H1 (cell line): ENCODE data around the gene ZNF48. TPM values are rescaled to one million over a fixed set of nuclear protein-coding genes. Genes with fewer than 3 reads are reported as not detected.

Experiments used
- CTCF ChIA-PET: fragments of 300-600 bp; sonication (Branson Sonifier 250); formaldehyde crosslinking; loops from one replicate; lab custom pipeline; 2021; ENCODE audit not compliant: partially characterized antibody; lab: Charles Lee
- POLR2A ChIA-PET: fragments of 300-600 bp; sonication (Branson Sonifier 250); formaldehyde crosslinking; loops from one replicate; lab custom pipeline; 2021; ENCODE audit warnings: inconsistent platforms; ENCODE audit not compliant: partially characterized antibody; lab: Charles Lee
- DNase-seq, 2 experiments: peaks; one replicate each; pipeline versions ENCODE4 v3.0.0 to v3.0.0-alpha.2; 2010 to 2022; ENCODE audit warnings: low spot score in 2 of 2, low read depth in 1 of 2, mixed read lengths in 1 of 2
- FAIRE-seq: peaks from 2 replicates; lab custom pipeline; 2011; peaks lifted over from hg19 to GRCh38; lab: Jason Lieb, UNC
- H2AFZ ChIP-seq: 2 replicates; pipeline ENCODE4 v1.8.1; 2012; ENCODE audit warnings: low read length, inconsistent platforms
- H2AK5ac ChIP-seq: 2 replicates; pipeline ENCODE4 v1.6.1; 2013; ENCODE audit warnings: low read depth, low read length
- H2BK120ac ChIP-seq: replicated peaks from 2 replicates; pipeline ENCODE3; 2013; ENCODE audit warnings: low read depth, low read length, inconsistent platforms
- H2BK12ac ChIP-seq: 2 replicates; pipeline ENCODE4 v1.6.1; 2013; ENCODE audit warnings: low read depth, low read length
- H2BK15ac ChIP-seq: 2 replicates; pipeline ENCODE4 v1.6.1; 2013; ENCODE audit warnings: low read length
- H2BK20ac ChIP-seq: 2 replicates; pipeline ENCODE4 v1.6.1; 2013; ENCODE audit warnings: low read length
- H2BK5ac ChIP-seq: 2 replicates; pipeline ENCODE4 v1.6.1; 2013; ENCODE audit warnings: low read depth, low read length
- H3K14ac ChIP-seq: 2 replicates; pipeline ENCODE4 v1.6.1; 2013; ENCODE audit warnings: inconsistent platforms; ENCODE audit not compliant: insufficient read length
- H3K18ac ChIP-seq: 2 replicates; pipeline ENCODE4 v1.6.1; 2013; ENCODE audit warnings: low read length; ENCODE audit errors: extremely low read depth
- H3K23ac ChIP-seq: 2 replicates; pipeline ENCODE4 v1.6.1; 2013; ENCODE audit warnings: inconsistent platforms; ENCODE audit not compliant: insufficient read length
- H3K23me2 ChIP-seq: 2 replicates; pipeline ENCODE4 v1.6.1; 2013; ENCODE audit warnings: low read depth, low read length
- H3K27ac ChIP-seq: 2 replicates; pipeline ENCODE4 v1.6.1; 2011; ENCODE audit warnings: low read depth, low read length, inconsistent platforms
- H3K27me3 ChIP-seq, 4 experiments: replicated peaks in 1 of 4; 1 replicate in 1 of 4; 2 replicates in 3 of 4; pipeline versions ENCODE4 v1.6.1 to v1.8.1; 2011 to 2013; ENCODE audit warnings: low read length in 3 of 4, mild to moderate bottlenecking in 3 of 4, inconsistent platforms in 2 of 4, mixed read lengths in 2 of 4, moderate library complexity in 1 of 4; ENCODE audit not compliant: control insufficient read depth in 3 of 4, insufficient read depth in 3 of 4; ENCODE audit errors: extremely low read depth in 1 of 4
- H3K36me3 ChIP-seq, 4 experiments: 2 replicates each; pipeline versions ENCODE4 v1.6.1 to v1.8.1; 2011 to 2013; ENCODE audit warnings: mild to moderate bottlenecking in 4 of 4, low read length in 3 of 4, moderate library complexity in 2 of 4, control low read depth in 1 of 4, inconsistent platforms in 1 of 4; ENCODE audit not compliant: insufficient read depth in 4 of 4, control insufficient read depth in 2 of 4
- H3K4ac ChIP-seq: replicated peaks from 2 replicates; pipeline ENCODE3; 2013; ENCODE audit warnings: low read length, low read depth, mixed read lengths, inconsistent platforms; ENCODE audit not compliant: insufficient read length
- H3K4me1 ChIP-seq, 4 experiments: replicated peaks in 1 of 4; 1 replicate in 1 of 4; 2 replicates in 3 of 4; pipeline versions ENCODE4 v1.6.1 to v1.8.1; 2011 to 2013; ENCODE audit warnings: low read length in 3 of 4, inconsistent platforms in 2 of 4, mixed read lengths in 1 of 4; ENCODE audit not compliant: insufficient read depth in 4 of 4, control insufficient read depth in 3 of 4
- H3K4me2 ChIP-seq, 2 experiments: 2 replicates each; pipeline versions ENCODE4 v1.6.1 to v1.8.1; 2011 to 2013; ENCODE audit warnings: low read depth in 2 of 2, low read length in 2 of 2, control low read depth in 1 of 2, inconsistent platforms in 1 of 2, mild to moderate bottlenecking in 1 of 2; ENCODE audit not compliant: insufficient read depth in 1 of 2
- H3K4me3 ChIP-seq, 4 experiments: fragments of 200-600, 300-600 bp in 1 of 4; sonication (generic), shearing (Covaris generic), sonication (Bioruptor Twin) in 1 of 4; 2 replicates each; pipeline versions ENCODE4 v1.5.1 to v1.8.1; 2011 to 2016; ENCODE audit warnings: low read length in 4 of 4, low read depth in 3 of 4, control low read depth in 2 of 4, inconsistent platforms in 2 of 4, mild to moderate bottlenecking in 2 of 4, mixed read lengths in 1 of 4, moderate library complexity in 1 of 4; ENCODE audit not compliant: insufficient read depth in 2 of 4; ENCODE audit errors: extremely low read depth in 1 of 4
- H3K56ac ChIP-seq: replicated peaks from 2 replicates; pipeline ENCODE3; 2013; ENCODE audit warnings: low read depth, mild to moderate bottlenecking, mixed read lengths, low read length, inconsistent platforms; ENCODE audit not compliant: insufficient read length
- H3K79me1 ChIP-seq: 2 replicates; pipeline ENCODE4 v1.6.1; 2013; ENCODE audit warnings: low read depth, low read length, control low read depth
- H3K79me2 ChIP-seq, 2 experiments: 2 replicates each; pipeline versions ENCODE4 v1.6.1 to v1.8.1; 2012 to 2013; ENCODE audit warnings: low read length in 2 of 2, mild to moderate bottlenecking in 2 of 2, inconsistent platforms in 1 of 2; ENCODE audit not compliant: insufficient read depth in 2 of 2, control insufficient read depth in 1 of 2
- H3K9ac ChIP-seq, 4 experiments: replicated peaks in 1 of 4; 1 replicate in 1 of 4; 2 replicates in 3 of 4; pipeline versions ENCODE4 v1.6.1 to v1.8.1; 2011 to 2013; ENCODE audit warnings: low read depth in 3 of 4, low read length in 3 of 4, control low read depth in 2 of 4, mild to moderate bottlenecking in 2 of 4, moderate library complexity in 2 of 4, inconsistent platforms in 1 of 4; ENCODE audit errors: extremely low read depth in 1 of 4
- H3K9me3 ChIP-seq, 2 experiments: 2 replicates each; pipeline versions ENCODE4 v1.6.1 to v1.8.1; 2012 to 2013; ENCODE audit warnings: mild to moderate bottlenecking in 2 of 2, moderate library complexity in 2 of 2, control low read depth in 1 of 2, inconsistent platforms in 1 of 2, low read depth in 1 of 2, low read length in 1 of 2, mixed read lengths in 1 of 2; ENCODE audit not compliant: insufficient read depth in 2 of 2
- H4K20me1 ChIP-seq, 2 experiments: replicated peaks in 1 of 2; 2 replicates each; pipeline versions ENCODE3 to v1.8.1; 2011 to 2013; ENCODE audit warnings: inconsistent platforms in 2 of 2, low read length in 2 of 2, mild to moderate bottlenecking in 1 of 2; ENCODE audit not compliant: insufficient read depth in 2 of 2, control insufficient read depth in 1 of 2
- H4K5ac ChIP-seq: 2 replicates; pipeline ENCODE4 v1.6.1; 2013; ENCODE audit warnings: low read length, low read depth, mixed read lengths, inconsistent platforms; ENCODE audit not compliant: insufficient read length
- H4K8ac ChIP-seq: 2 replicates; pipeline ENCODE4 v1.8.0; 2013; ENCODE audit warnings: mild to moderate bottlenecking, moderate library complexity, low read length, inconsistent platforms; ENCODE audit not compliant: insufficient read depth; ENCODE audit errors: extremely low read depth
- H4K91ac ChIP-seq: replicated peaks from 2 replicates; pipeline ENCODE3; 2013; ENCODE audit warnings: low read length, mixed read lengths, inconsistent platforms; ENCODE audit not compliant: insufficient read length
- BCL11A ChIP-seq, 2 experiments: IDR thresholded peaks; one replicate each; pipeline ENCODE4 v1.6.1; 2011; ENCODE audit warnings: low read depth in 2 of 2, low read length in 2 of 2, mild to moderate bottlenecking in 2 of 2
- BRCA1 ChIP-seq: IDR thresholded peaks from 2 replicates; pipeline ENCODE4 v1.6.1; 2012; ENCODE audit warnings: low read depth, low read length, improper control_type of control experiment
- CBX5 ChIP-seq: fragments of 300-800, 300-1000 bp; sonication (generic); IDR thresholded peaks from 2 replicates; pipeline ENCODE4 v1.7.1; 2016; ENCODE audit warnings: antibody characterized with exemption, low read length, low read depth
- CBX8 ChIP-seq: fragments of 300-800, 300-1000 bp; sonication (generic); IDR thresholded peaks from 2 replicates; pipeline ENCODE4 v1.7.1; 2016; ENCODE audit warnings: low read depth, low read length, borderline replicate concordance
- CTBP2 ChIP-seq: IDR thresholded peaks from 2 replicates; pipeline ENCODE4 v1.7.0; 2011; ENCODE audit warnings: borderline replicate concordance, mild to moderate bottlenecking, moderate library complexity, mixed read lengths, low read length; ENCODE audit not compliant: insufficient read depth, insufficient read length
- EP300 ChIP-seq, 2 experiments: IDR thresholded peaks; 1 replicate in 1 of 2; 2 replicates in 1 of 2; pipeline ENCODE4 v1.6.1; 2011 to 2012; ENCODE audit warnings: low read depth in 2 of 2, low read length in 2 of 2, mild to moderate bottlenecking in 2 of 2, borderline replicate concordance in 1 of 2, inconsistent platforms in 1 of 2, moderate library complexity in 1 of 2
- FOSL1 ChIP-seq: IDR thresholded peaks from 2 replicates; pipeline ENCODE4 v1.6.1; 2011; ENCODE audit warnings: mild to moderate bottlenecking, low read depth, low read length, moderate library complexity; ENCODE audit not compliant: insufficient read depth
- GTF2F1 ChIP-seq: IDR thresholded peaks from 2 replicates; pipeline ENCODE4 v1.6.1; 2012; ENCODE audit warnings: low read depth, low read length, improper control_type of control experiment, borderline replicate concordance
- KDM1A ChIP-seq: fragments of 200-600, 300-600 bp; sonication (generic); IDR thresholded peaks from 2 replicates; pipeline ENCODE4 v1.7.1; 2016; ENCODE audit warnings: mild to moderate bottlenecking, low read length, borderline replicate concordance
- MAFK ChIP-seq: IDR thresholded peaks from 2 replicates; pipeline ENCODE4 v1.6.1; 2012; ENCODE audit warnings: low read depth, mild to moderate bottlenecking, improper control_type of control experiment, low read length
- POLR2A ChIP-seq, 2 experiments: IDR thresholded peaks; 1 replicate in 1 of 2; 2 replicates in 1 of 2; pipeline ENCODE4 v1.6.1; 2011; ENCODE audit warnings: low read depth in 2 of 2, low read length in 2 of 2, mild to moderate bottlenecking in 2 of 2; ENCODE audit errors: control extremely low read depth in 1 of 2
- RXRA ChIP-seq: IDR thresholded peaks from 2 replicates; pipeline ENCODE4 v1.6.1; 2011; ENCODE audit warnings: low read depth, mild to moderate bottlenecking, low read length, moderate library complexity; ENCODE audit not compliant: insufficient read depth
- SIN3A ChIP-seq, 2 experiments: IDR thresholded peaks in 1 of 2; conservative IDR thresholded peaks in 1 of 2; 2 replicates each; pipeline ENCODE4 v1.6.1; 2011 to 2012; ENCODE audit warnings: low read length in 2 of 2, improper control_type of control experiment in 1 of 2, low read depth in 1 of 2, mild to moderate bottlenecking in 1 of 2
- TAF7 ChIP-seq: optimal IDR thresholded peaks from 2 replicates; pipeline ENCODE3; 2011; ENCODE audit warnings: low read depth, mild to moderate bottlenecking, inconsistent platforms, low read length, moderate library complexity, borderline replicate concordance
- WGBS, 2 experiments: shearing (Covaris generic) in 1 of 2; methylation state at CpG; one replicate each; pipeline versions ENCODE4 v1.1.6 to v1.1.7; 2013 to 2015; ENCODE audit warnings: low lambda C conversion rate in 2 of 2, mixed read lengths in 2 of 2, inconsistent platforms in 1 of 2, low coverage in 1 of 2, missing lambda C conversion rate in 1 of 2; ENCODE audit not compliant: insufficient replicate concordance in 2 of 2, insufficient coverage in 1 of 2, insufficient read length in 1 of 2; ENCODE audit errors: extremely low coverage in 1 of 2, missing lambda C conversion rate in 1 of 2; 5-methylcytosine and 5-hydroxymethylcytosine counted together
- polyA plus RNA-seq, 7 experiments: library from polyadenylated mRNA; depleted of rRNA in 3 of 7; stranded (reverse) in 5 of 7; unstranded in 2 of 7; fragments of >200 nt in 5 of 7; fragments of 200-250 nt in 2 of 7; gene quantifications; 1 replicate in 5 of 7; 2 replicates in 1 of 7; 4 replicates in 1 of 7; pipeline versions ENCODE4 v1.2.1 to v1.2.3, GENCODE V29; 2011 to 2013; ENCODE audit warnings: missing spikeins in 2 of 7, mixed read lengths in 2 of 7
- total RNA-seq: library from RNA; stranded (reverse); fragmentation: NEBNext Ultra II Directional; extraction: Animal tissue kit (Norgen Biotek cat#: 25700); gene quantifications from 2 replicates; pipeline ENCODE4 v1.2.1, GENCODE V29; 2021

ZNF48 gene
- total and polyA plus RNA-seq, 2 of the 8 experiments (the other 6 are each of a cell fraction or from before 2014, with no cell fraction given) = 30.4 to 41.2 TPM

DNA sequence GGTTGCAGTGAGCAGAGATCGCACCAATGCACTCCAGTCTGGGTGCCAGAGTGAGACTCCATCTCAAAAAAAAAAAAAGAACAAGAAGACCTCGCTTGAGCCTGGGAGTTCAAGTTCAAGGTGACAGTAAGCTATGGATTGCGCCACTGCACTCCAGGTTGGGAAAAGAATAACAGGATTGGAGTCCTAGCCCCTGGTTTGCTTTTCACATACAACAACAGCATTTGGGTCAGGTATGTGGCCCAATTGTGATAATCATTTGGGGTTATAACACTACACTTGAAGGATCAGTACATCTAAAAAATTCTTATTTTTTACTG, 53.9 kb downstream of the ZNF48 start:
- FAIRE-seq = no peak
- ChIA-PET POLR2A (interaction anchor here (0.7 kb wide), 1 partner anchor 23 kb away, joined by 3 read pairs; no protein-coding TSS in a partner anchor), CTCF (interaction anchor here (0.5 to 4.7 kb wide), 41 partner anchors 9 to 201 kb away, joined by 3 to 42 read pairs (median 4); partner anchors contain the start of genes DCTPP1, PRR14, ZNF689 and ZNF747)
- no peak for TF ChIP-seq FOSL1
- no peak for TF ChIP-seq SIN3A (conservative IDR thresholded peaks at IDR 0.05 in 1 of 2, IDR thresholded peaks at IDR 0.05 in 1 of 2; ENCODE audit: low read depth in 1 of 2, low read length in 2 of 2)
- no peak for TF ChIP-seq CBX8
- no peak for TF ChIP-seq TAF7
- no peak for TF ChIP-seq EP300 (IDR thresholded peaks at IDR 0.05; ENCODE audit: borderline replicate concordance in 1 of 2, low read depth in 2 of 2, low read length in 2 of 2)
- TF ChIP-seq RXRA = no peak
- no peak for TF ChIP-seq GTF2F1
- TF ChIP-seq BCL11A (IDR thresholded peaks at IDR 0.05; ENCODE audit: low read depth in 2 of 2, low read length in 2 of 2) = no peak
- no peak for TF ChIP-seq KDM1A
- TF ChIP-seq CTBP2 = no peak
- TF ChIP-seq BRCA1 = no peak
- TF ChIP-seq CBX5 = no peak
- TF ChIP-seq MAFK = no peak
- no peak for TF ChIP-seq POLR2A (IDR thresholded peaks at IDR 0.05; ENCODE audit: control extremely low read depth in 1 of 2, low read depth in 2 of 2, low read length in 2 of 2)

More for the DNA sequence above, 53.9 kb downstream of the ZNF48 start:
- H4K91ac ChIP-seq = no peak overlapping the region
- H4K8ac ChIP-seq = no peak overlapping the region
- no peak overlapping the region for H2AK5ac ChIP-seq
- no peak overlapping the region for H2BK20ac ChIP-seq
- H4K20me1 ChIP-seq = peaks cover 0 to 3% of the 10 kb centered on the region in 2 experiments
- H3K79me1 ChIP-seq = peaks cover 8% of the 10 kb centered on the region
- H3K18ac ChIP-seq = no peak overlapping the region
- no peaks in the 10 kb centered on the region for H3K9me3 ChIP-seq
- no peak overlapping the region for H3K56ac ChIP-seq
- no peak for DNase-seq
- H2BK120ac ChIP-seq = no peak overlapping the region
- no peak overlapping the region for H3K23ac ChIP-seq
- peaks cover 0 to 7% (median 0%) of the 10 kb centered on the region in 4 experiments; a peak in 1 of 8 replicates for H3K36me3 ChIP-seq
- H3K27ac ChIP-seq = no peak overlapping the region
- no peak overlapping the region for H4K5ac ChIP-seq
- no peak overlapping the region for H3K9ac ChIP-seq
- no peak overlapping the region for H3K4ac ChIP-seq
- WGBS, 2 experiments = 80% methylated on average over 3 of the region's 3 CpGs; no CpG with 5 or more reads in 1 of the 2 experiments
- H2BK15ac ChIP-seq = no peak overlapping the region
- H3K27me3 ChIP-seq = peaks cover 0 to 4% (median 1%) of the 10 kb centered on the region in 4 experiments; a peak in 1 of 7 replicates
- H2AFZ ChIP-seq = no peak overlapping the region
- no peak overlapping the region for H2BK5ac ChIP-seq
- no peak overlapping the region for H2BK12ac ChIP-seq
- H3K79me2 ChIP-seq = peaks cover 0 to 9% of the 10 kb centered on the region in 2 experiments; a peak in 1 of 4 replicates
- peaks cover 0 to 7% (median 5%) of the 10 kb centered on the region in 4 experiments; a peak in 5 of 7 replicates for H3K4me1 ChIP-seq
- no peak overlapping the region for H3K4me2 ChIP-seq
- H3K14ac ChIP-seq = no peak overlapping the region
- H3K4me3 ChIP-seq = no peak overlapping the region
- H3K23me2 ChIP-seq = peaks cover 6% of the 10 kb centered on the region
